ENCODE measurements around the gene TCF4.

Gene TCF4

DNA sequence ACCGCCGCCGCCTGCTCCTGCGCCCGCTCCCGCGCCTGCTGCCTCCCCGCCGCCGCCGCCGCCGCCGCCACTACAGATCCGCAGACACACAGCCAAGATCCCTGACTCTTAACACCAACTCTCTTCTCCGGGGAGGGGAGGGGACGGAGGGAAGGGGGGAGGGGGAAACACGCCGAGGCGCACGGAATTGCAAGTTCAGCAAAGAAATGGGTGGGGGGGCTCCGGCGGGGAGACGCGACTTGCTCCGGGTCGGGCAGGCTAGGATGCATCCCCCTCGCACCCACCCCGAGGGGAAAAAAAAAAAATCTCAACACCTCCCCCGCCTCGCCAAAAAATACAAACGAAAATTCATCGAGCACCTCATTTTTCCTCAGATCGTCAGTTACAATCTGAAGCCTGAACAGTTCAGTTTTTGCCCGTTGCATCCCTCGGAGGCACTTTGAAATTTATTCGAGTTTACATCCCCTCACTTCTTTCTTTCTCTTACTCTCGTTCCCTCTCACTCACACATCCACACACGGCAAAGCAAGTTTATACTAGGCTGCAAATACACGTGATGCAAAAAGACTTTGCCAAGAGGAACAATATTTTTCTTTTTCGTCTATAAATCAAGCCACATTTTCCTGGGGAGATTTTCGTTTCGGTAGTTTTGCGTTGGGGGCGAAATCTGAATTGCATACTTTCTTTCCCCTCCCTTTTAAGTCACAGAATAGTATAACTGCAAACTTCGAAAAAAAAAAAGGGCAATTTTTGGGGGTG, at the start of gene TCF4:
Gene TCF4, minus strand, starts transcription at position 82 of the 759 bp plus-strand sequence. CDS start 1,076 bp downstream, outside the sequence.
- peaks cover 3% of the 10 kb centered on the region; the same call in 1 of the 2 replicates for H3K4me1 ChIP-seq (ENCODE audit: control insufficient read depth, insufficient read depth, low read length)
- ChIA-PET CTCF (interaction anchor here (0.6 to 0.7 kb wide), 4 partner anchors 23 to 247 kb away, joined by 4 to 6 read pairs (median 5); no protein-coding TSS in a partner anchor), POLR2A (no interaction called here)
- peak within 1 kb of the TSS; percentile 90 for H3K27ac ChIP-seq (ENCODE audit: extremely low read depth, low read depth, low read length)
- no peaks in the 10 kb centered on the region for H3K9me3 ChIP-seq (ENCODE audit: control insufficient read depth, insufficient read depth, low read depth, low read length)
- H3K36me3 ChIP-seq (ENCODE audit: control insufficient read depth in 2 of 2, insufficient read depth in 1 of 2, low read length in 2 of 2): no peaks in the 10 kb centered on the region; a peak in 1 of 3 replicates
- H3K4me3 ChIP-seq (ENCODE audit: low read depth, low read length): peak within 1 kb of the TSS; percentile 71
- TF ChIP-seq ZNF610 (tag by site-specific recombination; IDR thresholded peaks at IDR 0.05; ENCODE audit: borderline replicate concordance) (no peak), ZXDB (tag by site-specific recombination; IDR thresholded peaks at IDR 0.05) (peak; percentile 45), ZNF155 (tag by site-specific recombination; IDR thresholded peaks at IDR 0.05) (no peak), ZNF239 (tag by site-specific recombination; IDR thresholded peaks at IDR 0.05) (no peak), ZNF629 (tag by site-specific recombination; IDR thresholded peaks at IDR 0.05) (0 out of 2 replicates have a peak, but pooled peaks have one; percentile 21), ZNF521 (tag by site-specific recombination; IDR thresholded peaks at IDR 0.05) (no peak), ZNF529 (tag by site-specific recombination; IDR thresholded peaks at IDR 0.05; ENCODE audit: insufficient replicate concordance) (no peak), ZSCAN5A (tag by site-specific recombination; IDR thresholded peaks at IDR 0.05) (no peak), ZNF311 (tag by site-specific recombination; IDR thresholded peaks at IDR 0.05; ENCODE audit: borderline replicate concordance) (no peak), HOXA7 (CRISPR knock-in tag; IDR thresholded peaks at IDR 0.05; ENCODE audit: borderline replicate concordance) (no peak), ZNF660 (tag by site-specific recombination; IDR thresholded peaks at IDR 0.05) (no peak), ZBTB49 (tag by site-specific recombination; IDR thresholded peaks at IDR 0.05; ENCODE audit: low read depth) (no peak), ZBTB21 (tag by site-specific recombination; IDR thresholded peaks at IDR 0.05) (no peak), OSR2 (tag by site-specific recombination; IDR thresholded peaks at IDR 0.05) (no peak), ZSCAN30 (tag by site-specific recombination; IDR thresholded peaks at IDR 0.05) (no peak), ZNF518A (tag by site-specific recombination; conservative IDR thresholded peaks at IDR 0.05; ENCODE audit: low read depth) (no peak), ZNF776 (tag by site-specific recombination; IDR thresholded peaks at IDR 0.05; ENCODE audit: borderline replicate concordance) (no peak), ZBTB48 (tag by site-specific recombination; IDR thresholded peaks at IDR 0.05) (0 out of 2 replicates have a peak, but pooled peaks have one; percentile 48), ZNF791 (tag by site-specific recombination; IDR thresholded peaks at IDR 0.05) (no peak), ZNF132 (tag by site-specific recombination; IDR thresholded peaks at IDR 0.05; ENCODE audit: borderline replicate concordance) (no peak), ZNF561 (tag by site-specific recombination; IDR thresholded peaks at IDR 0.05; ENCODE audit: borderline replicate concordance) (no peak), ZBTB7A (tag by site-specific recombination; IDR thresholded peaks at IDR 0.05; ENCODE audit: low read depth) (no peak), SALL2 (tag by site-specific recombination; IDR thresholded peaks at IDR 0.05; ENCODE audit: borderline replicate concordance) (no peak), ZNF558 (tag by site-specific recombination; IDR thresholded peaks at IDR 0.05) (no peak)
- TF ChIP-seq, protein P1, sequence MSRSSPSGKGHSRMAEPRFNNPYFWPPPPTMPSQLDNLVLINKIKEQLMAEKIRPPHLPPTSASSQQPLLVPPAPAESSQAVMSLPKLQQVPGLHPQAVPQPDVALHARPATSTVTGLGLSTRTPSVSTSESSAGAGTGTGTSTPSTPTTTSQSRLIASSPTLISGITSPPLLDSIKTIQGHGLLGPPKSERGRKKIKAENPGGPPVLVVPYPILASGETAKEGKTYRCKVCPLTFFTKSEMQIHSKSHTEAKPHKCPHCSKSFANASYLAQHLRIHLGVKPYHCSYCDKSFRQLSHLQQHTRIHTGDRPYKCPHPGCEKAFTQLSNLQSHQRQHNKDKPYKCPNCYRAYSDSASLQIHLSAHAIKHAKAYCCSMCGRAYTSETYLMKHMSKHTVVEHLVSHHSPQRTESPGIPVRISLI (tag by site-specific recombination; IDR thresholded peaks at IDR 0.05): 0 out of 2 replicates have a peak, but pooled peaks have one; percentile 9
- TF ChIP-seq, protein P2, sequence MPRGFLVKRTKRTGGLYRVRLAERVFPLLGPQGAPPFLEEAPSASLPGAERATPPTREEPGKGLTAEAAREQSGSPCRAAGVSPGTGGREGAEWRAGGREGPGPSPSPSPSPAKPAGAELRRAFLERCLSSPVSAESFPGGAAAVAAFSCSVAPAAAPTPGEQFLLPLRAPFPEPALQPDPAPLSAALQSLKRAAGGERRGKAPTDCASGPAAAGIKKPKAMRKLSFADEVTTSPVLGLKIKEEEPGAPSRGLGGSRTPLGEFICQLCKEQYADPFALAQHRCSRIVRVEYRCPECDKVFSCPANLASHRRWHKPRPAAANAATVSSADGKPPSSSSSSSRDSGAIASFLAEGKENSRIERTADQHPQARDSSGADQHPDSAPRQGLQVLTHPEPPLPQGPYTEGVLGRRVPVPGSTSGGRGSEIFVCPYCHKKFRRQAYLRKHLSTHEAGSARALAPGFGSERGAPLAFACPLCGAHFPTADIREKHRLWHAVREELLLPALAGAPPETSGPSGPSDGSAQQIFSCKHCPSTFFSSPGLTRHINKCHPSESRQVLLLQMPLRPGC (tag by site-specific recombination; IDR thresholded peaks at IDR 0.05): no peak
